BJ (cell line): ENCODE measurements around the gene GP1BB. TPM values are rescaled to one million over a fixed set of nuclear protein-coding genes. Genes with fewer than 3 reads are reported as not detected.

Source experiments
- CTCF ChIA-PET: fragments of 350-600 bp; formaldehyde crosslinking; extraction: SDS; loops from one replicate; lab custom pipeline; 2021; ENCODE audit warnings: antibody characterized with exemption, inconsistent platforms; lab: Yijun Ruan, JAX
- POLR2A ChIA-PET: fragments of 300-600 bp; sonication (Branson Sonifier 250); formaldehyde crosslinking; extraction: SDS; loops from one replicate; lab custom pipeline; 2021; ENCODE audit warnings: antibody characterized with exemption; lab: Charles Lee
- DNase-seq: peaks from one replicate; pipeline ENCODE4 v3.0.0-alpha.2; 2011; ENCODE audit warnings: low read depth
- H3K27me3 ChIP-seq: 2 replicates; pipeline ENCODE4 v1.6.0; 2011; ENCODE audit warnings: low read length; ENCODE audit not compliant: control insufficient read depth, insufficient read depth
- H3K36me3 ChIP-seq: 2 replicates; pipeline ENCODE4 v1.5.1; 2011; ENCODE audit warnings: low read length; ENCODE audit not compliant: control insufficient read depth, insufficient read depth
- H3K4me3 ChIP-seq: 2 replicates; pipeline ENCODE4 v1.5.1; 2011; ENCODE audit warnings: low read depth, mild to moderate bottlenecking, control low read depth, low read length
- polyA plus RNA-seq: library from polyadenylated mRNA; depleted of rRNA; stranded (reverse); fragments of >200 nt; gene quantifications from 2 replicates; pipeline ENCODE4 v1.2.3, GENCODE V29; 2011
- TF ChIP-seq, protein P1 (sequence below): IDR thresholded peaks from 2 replicates; pipeline ENCODE4 v1.5.1; 2011; ENCODE audit warnings: low read depth, mild to moderate bottlenecking, control low read depth, inconsistent platforms, low read length, moderate library complexity; ENCODE audit not compliant: insufficient read depth

GP1BB gene
- polyA plus RNA-seq, 1 experiment, result 4.2 TPM

GRCh38 chr22:19757140-19757984 is 34.0 kb downstream of the GP1BB start:
- CTCF ChIA-PET, result interaction anchor here (0.9 to 4.0 kb wide), 11 partner anchors 9 to 156 kb away, joined by 3 to 22 read pairs (median 3); partner anchors contain the start of genes GNB1L and RTL10
- no peaks in the 10 kb centered on the region for H3K36me3 ChIP-seq
- peaks cover 40% of the 10 kb centered on the region for H3K27me3 ChIP-seq
- TF ChIP-seq, protein P1, sequence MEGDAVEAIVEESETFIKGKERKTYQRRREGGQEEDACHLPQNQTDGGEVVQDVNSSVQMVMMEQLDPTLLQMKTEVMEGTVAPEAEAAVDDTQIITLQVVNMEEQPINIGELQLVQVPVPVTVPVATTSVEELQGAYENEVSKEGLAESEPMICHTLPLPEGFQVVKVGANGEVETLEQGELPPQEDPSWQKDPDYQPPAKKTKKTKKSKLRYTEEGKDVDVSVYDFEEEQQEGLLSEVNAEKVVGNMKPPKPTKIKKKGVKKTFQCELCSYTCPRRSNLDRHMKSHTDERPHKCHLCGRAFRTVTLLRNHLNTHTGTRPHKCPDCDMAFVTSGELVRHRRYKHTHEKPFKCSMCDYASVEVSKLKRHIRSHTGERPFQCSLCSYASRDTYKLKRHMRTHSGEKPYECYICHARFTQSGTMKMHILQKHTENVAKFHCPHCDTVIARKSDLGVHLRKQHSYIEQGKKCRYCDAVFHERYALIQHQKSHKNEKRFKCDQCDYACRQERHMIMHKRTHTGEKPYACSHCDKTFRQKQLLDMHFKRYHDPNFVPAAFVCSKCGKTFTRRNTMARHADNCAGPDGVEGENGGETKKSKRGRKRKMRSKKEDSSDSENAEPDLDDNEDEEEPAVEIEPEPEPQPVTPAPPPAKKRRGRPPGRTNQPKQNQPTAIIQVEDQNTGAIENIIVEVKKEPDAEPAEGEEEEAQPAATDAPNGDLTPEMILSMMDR, result no peak
- no peak for DNase-seq
- no peak overlapping the region for H3K4me3 ChIP-seq
- POLR2A ChIA-PET, result no interaction called here

- Histone ChIP-seq H3K36me3 (no peaks in the 10 kb centered on the region), H3K27me3 (peaks cover 40% of the 10 kb centered on the region), H3K4me3 (no peak overlapping the region)
- ChIA-PET CTCF (interaction anchor here (0.6 to 4.0 kb wide), 9 partner anchors 9 to 155 kb away, joined by 3 to 22 read pairs (median 3); partner anchors contain the start of genes GNB1L and RTL10), POLR2A (no interaction called here)
- no peak for DNase-seq
- TF ChIP-seq, protein P1, result no peak
Measured at GRCh38 chr22:19757985-19758895, 34.9 kb downstream of the GP1BB start.

GRCh38 chr22:19758896-19759426 is 35.6 kb downstream of the GP1BB start:
- CTCF ChIA-PET, result interaction anchor here (1.6 kb wide), 1 partner anchor 155 kb away, joined by 3 read pairs; no protein-coding TSS in a partner anchor
- TF ChIP-seq, protein P1, result no peak
- POLR2A ChIA-PET, result no interaction called here
- Histone ChIP-seq H3K27me3 (peaks cover 34% of the 10 kb centered on the region), H3K4me3 (no peak overlapping the region), H3K36me3 (no peaks in the 10 kb centered on the region)
- DNase-seq, result no peak

DNA sequence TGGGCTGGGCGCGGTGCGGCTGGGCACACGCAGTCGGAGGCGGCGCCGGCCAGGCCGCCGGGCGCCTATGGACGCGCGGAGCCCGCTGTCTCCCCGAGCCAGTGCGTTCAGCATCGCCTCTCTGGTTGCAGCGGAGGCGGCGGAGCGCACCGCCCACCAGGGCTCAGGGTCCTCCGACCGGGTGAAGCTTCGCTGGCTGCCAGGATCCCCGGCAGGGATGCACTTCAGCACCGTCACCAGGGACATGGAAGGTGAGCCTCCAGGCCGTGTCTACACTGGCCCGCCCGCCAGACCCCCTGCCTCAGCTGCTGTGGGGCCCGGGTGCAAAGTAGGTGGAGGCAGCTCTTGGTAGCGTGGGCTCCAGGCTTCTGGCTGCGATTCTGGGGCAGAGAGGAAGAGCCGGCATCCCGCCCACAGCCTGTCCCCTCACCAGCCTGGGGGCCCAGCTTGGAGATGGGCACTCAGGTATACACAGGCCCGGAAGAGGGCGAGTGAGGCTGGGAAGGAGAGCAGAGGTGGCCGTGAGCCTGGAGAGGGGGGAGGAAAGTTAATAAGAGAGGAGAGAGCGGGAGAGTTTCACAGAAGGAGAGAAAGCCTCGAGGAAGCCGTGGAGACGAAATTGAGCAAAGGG is 36.2 kb downstream of the GP1BB start:
- no peak for DNase-seq
- peaks cover 28% of the 10 kb centered on the region for H3K27me3 ChIP-seq
- no peaks in the 10 kb centered on the region for H3K36me3 ChIP-seq
- POLR2A ChIA-PET, result no interaction called here
- CTCF ChIA-PET, result no interaction called here
- no peak overlapping the region for H3K4me3 ChIP-seq
- TF ChIP-seq, protein P1, result no peak
